ENCODE measurements around the gene OR1I1. TPM values are rescaled to one million over a fixed set of nuclear protein-coding genes. Genes with fewer than 3 reads are reported as not detected.

OR1I1 gene
- total and polyA plus RNA-seq, 2 of the 4 experiments (the other 2 are of a cell fraction), result not detected

GRCh38 chr19:15112385-15112784, 30.4 kb downstream of the OR1I1 start:
- Histone ChIP-seq H3K14ac (replicated peaks; ENCODE audit: low read depth, low read length) (no peak overlapping the region), H2AK5ac (ENCODE audit: low read depth, low read length) (no peak overlapping the region), H3K36me3 (ENCODE audit: control insufficient read depth, insufficient read depth, low read length) (peaks cover 81% of the 10 kb centered on the region), H4K20me1 (ENCODE audit: insufficient read depth, low read length) (peaks cover 45% of the 10 kb centered on the region), H3K23ac (ENCODE audit: low read depth, low read length) (no peak overlapping the region), H3K4me2 (ENCODE audit: low read depth, low read length) (no peak overlapping the region), H3K9me1 (ENCODE audit: insufficient read depth, low read length) (peaks cover 3% of the 10 kb centered on the region; the same call in 1 of the 2 replicates), H2BK120ac (ENCODE audit: low read depth, low read length) (no peak overlapping the region), H2BK20ac (ENCODE audit: low read depth, low read length) (no peak overlapping the region), H3K9me3 (ENCODE audit: control insufficient read depth, insufficient read depth, low read length) (no peaks in the 10 kb centered on the region), H3K18ac (ENCODE audit: low read depth, low read length) (no peak overlapping the region), H3K4me3 (ENCODE audit: insufficient read depth, low read depth, low read length) (no peak overlapping the region), H3K56ac (ENCODE audit: extremely low read depth, insufficient read depth, low read length) (no peak overlapping the region), H2AFZ (replicated peaks; ENCODE audit: low read length, poor library complexity) (no peak overlapping the region), H4K8ac (ENCODE audit: low read depth in 2 of 2, low read length in 2 of 2) (no peak overlapping the region), H3K27me3 (ENCODE audit: control insufficient read depth, insufficient read depth, low read length) (no peaks in the 10 kb centered on the region), H3K9ac (ENCODE audit: low read depth, low read length) (no peak overlapping the region), H2BK15ac (ENCODE audit: low read depth, low read length) (no peak overlapping the region), H3K27ac (ENCODE audit: insufficient read depth, low read length) (no peak overlapping the region), H3K79me1 (ENCODE audit: low read depth in 1 of 2, low read length in 2 of 2) (peaks cover 15 to 71% of the 10 kb centered on the region in 2 experiments), H3K4ac (ENCODE audit: low read depth, low read length) (no peak overlapping the region), H4K91ac (ENCODE audit: insufficient read depth, low read depth, low read length) (no peak overlapping the region), H4K5ac (ENCODE audit: low read depth, low read length) (no peak overlapping the region), H2AK9ac (replicated peaks; ENCODE audit: low read depth, low read length, poor library complexity) (no peak overlapping the region), H3K4me1 (ENCODE audit: control insufficient read depth, insufficient read depth, low read length) (peaks cover 2% of the 10 kb centered on the region; the same call in 1 of the 2 replicates), H2BK5ac (ENCODE audit: low read depth, low read length, poor library complexity, severe bottlenecking) (no peak overlapping the region)
- no TSS peak for BruUV-seq (replicated peaks)
- intact Hi-C loops (cut with micrococcal nuclease) (no loop called here), dilution Hi-C loops (cut with HindIII; ENCODE audit: low sequenced_read_pairs, unreplicated experiment) (no loop called here), in situ Hi-C loops (cut with MboI; ENCODE audit: low sequenced_read_pairs) (loop anchor here (10.0 to 25.0 kb wide), 2 partner anchors 142 to 1075 kb away; partner anchors contain the start of genes AP1M1 and FAM32A)
- 94% methylated on average over 10 of the region's 11 CpGs; no CpG with 5 or more reads in 1 of the 2 experiments for WGBS, 2 experiments (ENCODE audit: extremely low coverage in 2 of 2, insufficient read length in 1 of 2)
- DNase-seq, result no peak
- POLR2A ChIA-PET (ENCODE audit: unreplicated experiment), result interaction anchor here (0.9 kb wide), 1 partner anchor 13 kb away, joined by 3 read pairs; no protein-coding TSS in a partner anchor
- CTCF ChIA-PET, result no interaction called here
- no peak for TF ChIP-seq RCOR1 (IDR thresholded peaks at IDR 0.05; ENCODE audit: insufficient replicate concordance, low read length)
- TF ChIP-seq, protein P1, sequence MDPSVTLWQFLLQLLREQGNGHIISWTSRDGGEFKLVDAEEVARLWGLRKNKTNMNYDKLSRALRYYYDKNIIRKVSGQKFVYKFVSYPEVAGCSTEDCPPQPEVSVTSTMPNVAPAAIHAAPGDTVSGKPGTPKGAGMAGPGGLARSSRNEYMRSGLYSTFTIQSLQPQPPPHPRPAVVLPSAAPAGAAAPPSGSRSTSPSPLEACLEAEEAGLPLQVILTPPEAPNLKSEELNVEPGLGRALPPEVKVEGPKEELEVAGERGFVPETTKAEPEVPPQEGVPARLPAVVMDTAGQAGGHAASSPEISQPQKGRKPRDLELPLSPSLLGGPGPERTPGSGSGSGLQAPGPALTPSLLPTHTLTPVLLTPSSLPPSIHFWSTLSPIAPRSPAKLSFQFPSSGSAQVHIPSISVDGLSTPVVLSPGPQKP (IDR thresholded peaks at IDR 0.05; ENCODE audit: borderline replicate concordance, low read depth, low read length), result no peak
- no peak for TF ChIP-seq BHLHE40 (IDR thresholded peaks at IDR 0.05; ENCODE audit: low read depth, low read length)
- no peak for TF ChIP-seq MXI1 (IDR thresholded peaks at IDR 0.05; ENCODE audit: borderline replicate concordance, low read depth, low read length)
- no peak for ATAC-seq (ENCODE audit: low read depth)

Data from IMR-90 (cell line).